Bone marrow (tissue), 2 donors: ENCODE measurements around the gene CCDC188.

Experiments used
- DNase-seq, 2 donors: peaks; one replicate each; lab custom pipeline; 2025; lab: John Stamatoyannopoulos, UW

The CCDC188 gene

GRCh38 chr22:20105456-20106204, 45.2 kb downstream of the CCDC188 start:
- no peak for DNase-seq

DNA sequence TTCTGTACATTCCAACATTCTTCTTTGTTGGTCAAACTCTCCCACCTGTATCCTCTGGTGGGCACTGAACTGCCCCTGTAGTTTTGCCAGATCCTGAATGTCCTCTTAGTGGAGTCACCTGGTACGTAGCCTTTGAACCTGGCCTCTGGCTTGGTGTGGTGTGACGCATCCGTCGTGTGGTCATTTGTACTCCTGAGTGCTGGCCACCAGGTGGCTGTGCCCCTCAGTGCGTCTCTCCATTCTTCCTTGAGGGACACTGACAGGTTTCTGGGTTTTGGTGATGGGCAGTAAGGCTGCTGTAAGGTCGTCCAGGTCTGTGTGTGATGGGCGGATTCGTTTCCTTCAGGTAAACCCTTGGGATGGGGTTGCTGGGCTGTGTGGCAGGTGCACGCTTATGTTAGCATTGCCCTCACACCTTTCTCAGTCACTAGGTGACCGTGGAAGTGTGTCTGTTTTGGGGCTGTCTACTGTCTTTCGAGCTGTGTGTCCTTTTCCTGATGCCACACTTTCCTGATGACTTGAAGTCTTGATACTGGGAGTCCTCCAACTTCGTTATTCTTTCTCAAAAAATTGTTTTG, 48.6 kb downstream of the CCDC188 start:
- DNase-seq, result no peak

DNA sequence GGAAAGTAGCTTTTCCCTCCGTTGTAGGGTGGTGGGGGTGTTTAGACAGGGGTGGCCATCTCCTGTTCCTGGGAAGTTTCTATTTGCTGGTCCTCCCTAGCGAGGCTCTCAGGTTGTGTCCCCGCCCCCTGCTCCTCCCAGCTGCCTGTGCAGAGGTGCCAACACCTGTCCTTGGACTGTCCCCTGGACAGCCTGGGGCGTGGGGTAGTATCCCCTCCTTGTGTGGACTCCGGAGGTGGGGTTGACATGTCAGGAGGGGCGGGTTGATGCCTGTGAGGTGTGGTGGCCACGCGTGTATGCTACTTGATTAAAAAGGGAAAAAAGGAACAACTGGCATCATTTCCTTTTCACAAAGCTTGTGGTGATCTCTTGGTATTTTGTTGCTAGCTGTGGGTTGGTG, 49.2 kb downstream of the CCDC188 start:
- DNase-seq, result no peak

DNA sequence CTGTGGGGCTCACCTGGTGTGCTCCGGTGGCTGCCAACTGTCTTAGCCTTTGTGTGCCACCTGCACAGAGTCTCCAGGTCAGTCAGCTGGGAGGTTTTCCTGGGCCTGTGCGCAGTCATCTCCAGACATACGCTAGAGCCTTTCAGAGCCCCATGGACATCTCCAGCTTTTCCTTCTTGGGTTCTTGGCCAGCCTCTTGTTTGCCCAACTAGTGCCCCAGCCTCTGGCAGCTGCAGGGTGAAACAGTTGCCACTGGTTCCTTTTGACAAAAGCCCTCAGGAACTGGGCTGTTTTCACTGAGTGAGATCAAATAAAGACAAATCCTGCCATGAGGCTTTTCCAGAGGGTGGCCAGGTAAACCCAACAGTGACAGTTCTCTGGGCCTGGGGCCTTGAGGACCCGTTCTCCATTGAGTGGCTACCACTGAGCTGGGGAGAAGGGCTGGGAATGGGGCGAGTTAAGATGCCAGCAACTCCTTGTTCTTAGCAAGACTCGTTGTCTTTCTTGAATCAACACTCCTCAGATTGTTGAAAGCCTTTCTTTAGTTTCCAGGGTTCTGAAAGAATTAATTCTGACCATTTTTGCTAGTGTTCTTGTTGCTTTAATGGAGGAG, 51.6 kb downstream of the CCDC188 start:
- DNase-seq, result no peak
